HG03103 (cell line): ENCODE measurements around the gene RMDN3.

Experiments
- ATAC-seq: cut with Tn5 transposase; IDR thresholded peaks from one replicate; pipeline ENCODE4 v1.9.1; 2021; ENCODE audit warnings: low read depth; ENCODE audit not compliant: unreplicated experiment

RMDN3 gene

DNA sequence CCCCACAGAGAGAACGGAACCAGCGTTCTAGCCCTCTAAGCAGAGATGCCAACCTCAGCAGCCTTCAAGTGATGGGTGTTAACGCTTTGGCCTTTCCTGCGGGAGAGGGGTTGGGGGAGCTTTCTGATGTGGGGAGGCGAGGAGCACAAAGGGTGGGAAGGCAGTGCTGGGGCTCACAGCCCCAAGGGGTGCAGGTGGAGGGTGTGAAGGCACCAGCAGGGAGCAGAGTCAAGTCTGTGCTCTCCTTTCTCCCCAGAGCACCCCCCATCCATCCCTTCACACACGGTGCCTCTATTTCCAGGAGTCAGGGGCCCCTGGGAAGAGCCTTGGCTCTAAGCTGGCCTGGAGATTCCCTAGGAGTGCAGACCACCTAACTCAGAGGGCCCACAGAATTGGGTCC lies 18.8 kb upstream of the RMDN3 start:
- ATAC-seq: no peak

DNA sequence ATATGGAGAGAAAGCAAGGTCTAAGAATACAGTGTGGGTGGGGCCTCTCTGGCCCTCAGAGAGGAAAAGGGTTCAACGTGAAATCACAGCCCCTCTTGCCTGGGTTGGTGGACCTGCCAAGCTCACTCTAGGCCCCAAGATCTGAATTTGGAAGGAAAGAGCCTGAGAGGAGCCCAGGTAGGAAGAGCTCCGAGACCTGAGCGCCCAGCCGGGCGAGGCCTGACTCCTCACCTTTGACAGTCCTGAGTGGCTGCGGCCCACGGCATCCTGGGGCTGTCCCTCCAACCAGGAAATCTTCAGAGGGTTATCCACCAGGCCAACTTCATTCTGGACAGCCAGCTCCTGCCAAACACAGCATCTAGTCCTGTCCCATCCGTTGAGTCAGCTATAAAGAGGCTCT lies 18.4 kb upstream of the RMDN3 start:
- no peak for ATAC-seq

DNA sequence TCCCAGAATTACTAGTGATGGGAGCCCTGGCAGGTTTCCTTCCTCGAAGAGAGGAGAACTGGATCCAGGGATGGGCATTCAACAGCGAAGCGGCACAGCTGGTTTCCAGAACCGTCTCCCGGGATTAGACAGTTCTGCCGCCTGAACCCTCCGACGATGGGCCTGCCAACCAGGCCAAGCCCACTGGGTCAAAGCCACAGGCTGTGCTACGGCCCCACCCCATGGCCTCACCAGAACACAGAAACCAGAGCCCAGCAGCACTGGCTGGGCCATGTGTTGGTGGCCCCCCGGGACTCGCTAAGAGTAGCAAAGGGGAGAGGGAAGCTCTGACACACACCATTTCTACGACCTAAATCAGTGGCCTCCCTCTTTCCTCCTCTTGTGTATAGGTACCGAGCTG lies 17.0 kb upstream of the RMDN3 start:
- ATAC-seq: no peak

- ATAC-seq: no peak
These were observed 16.2 kb upstream of the RMDN3 start for GRCh38 chr15:40771242-40771641.

DNA sequence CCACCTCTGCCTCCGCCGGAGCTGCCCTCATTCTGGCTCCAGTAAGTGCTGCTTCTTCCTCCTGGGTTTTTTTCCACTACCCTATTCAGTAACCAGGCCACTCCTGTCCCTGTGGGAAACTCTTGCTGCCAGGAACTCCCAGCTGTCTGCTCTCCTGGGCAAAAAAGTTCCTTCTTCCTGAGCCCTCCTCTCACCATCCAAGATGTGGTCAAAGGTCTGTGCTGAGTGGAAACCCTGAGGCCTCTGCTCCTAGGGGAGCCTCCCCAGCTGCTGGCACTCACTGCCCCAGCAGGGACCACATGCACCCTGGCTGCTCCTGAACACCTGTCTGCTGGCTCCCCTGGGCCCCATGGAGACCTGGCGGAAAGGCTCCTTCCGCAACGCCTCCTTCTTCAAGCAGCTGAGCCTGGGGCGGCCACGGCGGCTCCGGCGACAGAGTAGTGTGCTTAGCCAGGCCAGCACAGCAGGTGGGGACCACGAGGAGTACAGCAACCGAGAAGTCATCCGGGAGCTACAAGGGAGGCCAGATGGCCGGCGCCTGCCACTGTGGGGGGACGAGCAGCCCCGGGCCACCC lies 15.2 kb upstream of the RMDN3 start:
- no peak for ATAC-seq

- ATAC-seq: peak; percentile 38
These were observed 14.5 kb upstream of the RMDN3 start, which contains the start of gene C15orf62 for GRCh38 chr15:40769274-40770146. Gene C15orf62, plus strand, starts transcription at chr15:40769980. Its CDS starts 516 bp downstream, at chr15:40770496.

GRCh38 chr15:40768521-40769273 lies 13.6 kb upstream of the RMDN3 start:
- no peak for ATAC-seq

- ATAC-seq: no peak
These were observed 12.9 kb upstream of the RMDN3 start for GRCh38 chr15:40767838-40768500.

DNA sequence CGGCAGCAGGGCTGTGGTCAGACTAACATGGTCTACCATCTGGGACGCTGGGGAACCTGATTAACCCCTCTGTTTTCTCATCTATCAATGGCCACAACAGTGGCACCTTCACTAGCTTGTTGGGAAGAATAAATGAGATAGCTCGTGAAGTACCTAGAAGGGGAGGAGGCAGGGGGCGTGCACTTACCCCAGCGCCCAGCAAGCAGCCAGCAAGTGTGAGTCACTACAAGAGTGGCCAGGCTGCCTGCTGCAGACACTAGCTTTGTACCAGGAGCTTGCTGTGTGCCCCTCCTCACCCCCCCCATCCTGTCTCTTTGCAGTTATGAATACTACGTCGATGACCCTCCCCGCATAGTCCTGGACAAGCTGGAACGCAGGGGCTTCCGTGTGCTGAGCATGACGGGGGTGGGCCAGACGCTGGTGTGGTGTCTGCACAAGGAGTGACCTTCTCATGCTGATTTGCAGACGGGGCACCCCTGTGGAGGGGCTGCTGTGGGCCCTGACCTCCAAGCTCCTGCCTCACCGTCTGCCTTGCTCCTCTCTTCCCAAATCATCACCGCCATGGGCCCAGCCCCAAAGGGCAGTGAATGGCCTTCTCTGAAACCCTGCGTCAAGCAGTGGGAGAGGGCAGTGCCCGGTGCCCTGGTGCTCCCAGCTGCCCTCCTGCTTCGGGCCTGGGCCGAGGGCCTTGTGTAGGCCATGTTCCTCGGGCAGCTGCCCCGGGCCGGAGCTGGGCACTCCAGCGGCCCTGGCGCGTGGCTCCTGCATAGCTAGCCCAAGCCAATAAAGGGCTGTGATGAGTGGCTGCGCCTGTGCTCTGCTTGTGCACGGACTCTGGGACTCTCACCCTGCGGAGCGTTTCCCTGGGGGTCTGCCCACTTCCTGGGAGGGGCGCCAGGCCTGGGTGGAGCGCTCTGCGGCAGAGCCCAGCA lies 12.1 kb upstream of the RMDN3 start:
- no peak for ATAC-seq

- ATAC-seq: no peak
These were observed 11.3 kb upstream of the RMDN3 start for GRCh38 chr15:40766194-40766815.

GRCh38 chr15:40764629-40765103 lies 9.6 kb upstream of the RMDN3 start:
- ATAC-seq: no peak

DNA sequence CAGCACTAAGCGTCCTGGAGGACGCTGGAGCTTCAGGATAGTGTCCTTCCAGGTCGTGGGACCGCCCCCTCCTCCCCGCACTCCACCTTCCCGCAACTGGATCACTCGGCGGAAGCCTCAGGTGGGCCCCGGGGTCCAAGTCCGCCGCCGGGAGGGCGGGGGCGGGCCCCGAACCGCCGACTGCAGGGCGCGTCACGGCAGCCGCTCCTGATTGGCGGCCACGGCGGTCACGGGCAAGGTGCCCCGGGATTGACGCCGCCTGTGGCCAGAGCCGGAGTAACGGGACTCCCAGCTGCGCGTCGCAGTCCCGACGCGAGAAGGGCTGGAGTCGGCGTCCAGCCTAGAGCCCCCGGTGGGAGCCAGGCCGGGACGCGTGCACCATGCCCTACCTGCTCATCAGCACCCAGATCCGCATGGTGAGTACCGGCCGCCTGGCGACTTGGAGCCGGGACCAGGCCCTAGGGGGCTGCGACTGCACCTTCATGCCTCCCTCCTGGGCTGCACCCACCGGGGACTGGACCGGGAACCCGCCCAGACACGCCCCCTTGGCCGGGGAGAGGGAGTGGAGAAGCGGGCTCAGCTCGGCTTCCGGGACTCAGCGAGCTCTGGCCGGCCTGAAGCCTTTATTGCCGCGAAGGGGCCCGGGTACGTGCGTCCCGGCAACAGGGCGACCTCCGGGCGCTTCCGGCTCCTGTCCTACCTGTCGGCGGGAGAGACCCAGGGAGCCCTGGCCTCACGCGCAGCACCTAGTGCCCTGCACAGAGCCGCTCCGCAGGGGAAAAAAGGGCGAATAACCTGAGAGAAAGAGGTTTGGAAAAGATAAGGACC lies 9.0 kb upstream of the RMDN3 start, which contains the start of gene GCHFR:
Gene GCHFR, plus strand, starts transcription at position 268 of the 828 bp plus-strand sequence. Its CDS starts 113 bp downstream, at position 381.
- ATAC-seq: no peak

GRCh38 chr15:40762919-40763800 lies 8.1 kb upstream of the RMDN3 start:
- ATAC-seq: no peak

- no peak for ATAC-seq
These were observed 4.9 kb upstream of the RMDN3 start for GRCh38 chr15:40759961-40760360.

- no peak for ATAC-seq
These were observed 1.9 kb upstream of the RMDN3 start for GRCh38 chr15:40756938-40757337.

DNA sequence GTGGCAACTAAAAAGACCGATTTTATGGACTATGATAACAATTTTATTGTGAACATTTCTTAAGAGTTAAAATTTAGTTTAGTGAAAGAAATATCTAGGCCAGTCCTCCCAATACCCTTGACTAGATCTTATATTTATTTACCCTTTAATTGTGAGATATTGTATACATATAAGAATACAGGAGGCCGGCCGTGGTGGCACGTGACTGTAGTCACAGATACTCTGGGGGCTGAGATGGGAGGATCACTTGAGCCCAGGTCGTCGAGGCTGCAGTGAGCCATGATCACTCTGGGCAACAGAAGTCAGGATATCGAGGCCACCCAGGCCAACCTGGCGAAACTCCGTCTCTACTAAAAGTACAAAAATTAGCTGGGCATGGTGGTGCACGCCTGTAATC lies 756 bp upstream of the RMDN3 start:
- no peak for ATAC-seq

DNA sequence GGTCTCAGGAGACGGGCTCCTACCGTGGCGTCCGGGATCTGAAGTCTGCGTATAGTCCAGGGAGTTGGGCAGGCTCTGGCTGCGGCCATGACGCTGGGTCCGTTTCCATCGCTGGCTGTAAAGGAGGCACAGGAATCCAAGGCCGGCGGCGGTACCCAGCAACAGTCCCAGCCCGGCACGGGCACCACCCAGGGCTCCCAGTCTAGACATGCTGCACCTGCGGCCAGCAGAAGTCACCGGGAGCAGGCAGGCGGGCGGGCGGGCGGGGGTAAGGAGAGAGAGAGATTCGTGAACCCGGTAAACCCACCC lies 526 bp downstream of the RMDN3 start:
- no peak for ATAC-seq
